Kidney (tissue), 14 donors: ENCODE measurements around the gene STAG1. TPM values are rescaled to one million over a fixed set of nuclear protein-coding genes. Genes with fewer than 3 reads are reported as not detected.
"Not testable (repeated sequence)": the region's sequence is repeated elsewhere in the genome, so short reads cannot be mapped to it uniquely, and the experiment has no call there.

Experiments used
- DNase-seq, 5 donors: peaks; one replicate each; pipeline ENCODE4 v3.0.0-alpha.2; 2013 to 2020
- FAIRE-seq: peaks from 2 replicates; lab custom pipeline; 2012; peaks lifted over from hg19 to GRCh38; lab: Jason Lieb, UNC
- H3K27ac ChIP-seq, 2 donors: one replicate each; pipeline ENCODE4 v1.7.0; 2013; ENCODE audit warnings: low read depth in 2 of 2, low read length in 2 of 2, inconsistent platforms in 1 of 2
- H3K27me3 ChIP-seq: one replicate; pipeline ENCODE4 v1.7.1; 2013; ENCODE audit warnings: low read length, inconsistent platforms; ENCODE audit not compliant: control insufficient read depth, insufficient read depth
- H3K36me3 ChIP-seq, 3 donors: one replicate each; pipeline versions ENCODE4 v1.7.0 to v1.7.1; 2013; ENCODE audit warnings: low read length in 3 of 3, control low read depth in 1 of 3, inconsistent platforms in 1 of 3; ENCODE audit not compliant: insufficient read depth in 3 of 3, control insufficient read depth in 2 of 3
- H3K4me1 ChIP-seq, 3 donors: one replicate each; pipeline versions ENCODE4 v1.7.0 to v1.7.1; 2013; ENCODE audit warnings: low read length in 3 of 3, inconsistent platforms in 1 of 3, low read depth in 1 of 3; ENCODE audit not compliant: control insufficient read depth in 2 of 3, insufficient read depth in 2 of 3
- H3K4me3 ChIP-seq, 3 donors: one replicate each; pipeline versions ENCODE4 v1.7.0 to v1.8.1; 2013; ENCODE audit warnings: low read length in 3 of 3, control low read depth in 1 of 3, inconsistent platforms in 1 of 3
- H3K9ac ChIP-seq, 3 donors: one replicate each; pipeline versions ENCODE4 v1.7.0 to v1.7.1; 2013; ENCODE audit warnings: low read length in 3 of 3, control low read depth in 1 of 3, inconsistent platforms in 1 of 3
- H3K9me3 ChIP-seq, 3 donors: one replicate each; pipeline versions ENCODE4 v1.7.0 to v1.7.1; 2013; ENCODE audit warnings: low read length in 3 of 3, control low read depth in 1 of 3, inconsistent platforms in 1 of 3; ENCODE audit not compliant: control insufficient read depth in 2 of 3, insufficient read depth in 1 of 3
- CTCF ChIP-seq: IDR thresholded peaks from 3 replicates; pipeline ENCODE4 v1.5.1; 2012; ENCODE audit warnings: mild to moderate bottlenecking, moderate library complexity, borderline replicate concordance; ENCODE audit not compliant: insufficient read depth; ENCODE audit errors: extremely low read depth
- intact Hi-C: fragments of 100-400 bp; cut with DNase I; formaldehyde crosslinking; loops from one replicate; pipeline ENCODE4 v1.11.1; 2022
- polyA plus RNA-seq: library from polyadenylated mRNA; stranded (reverse); fragments of 350-450 nt; fragmentation: Illumina TruSeq; extraction: RNeasy Lipid Tissue Mini Kit (QIAGEN cat#74804); gene quantifications from one replicate; pipeline ENCODE4 v1.2.3, GENCODE V29; 2014; ENCODE audit warnings: low read depth, low replicate concordance; ENCODE audit not compliant: insufficient read depth
- total RNA-seq: library from RNA; stranded (reverse); fragmentation: NEBNext Ultra II Directional; extraction: Animal tissue kit (Norgen Biotek cat#: 25700); gene quantifications from one replicate; pipeline ENCODE4 v1.2.1, GENCODE V29; 2021
- donor health status: control.
- donor health status: control.
- donor health status: control.
- donor health status: control.
- donor health status: control.
- donor health status: DM: yes; HTN: yes; CAD: no.
- donor health status: Normal renal cell carcinoma (clear cell type).

Gene STAG1
- total and polyA plus RNA-seq, 2 donors from 2014 or later = 7.8 to 49.9 TPM

- not testable (repeated sequence) for DNase-seq, H3K36me3 ChIP-seq, H3K4me1 ChIP-seq, FAIRE-seq, H3K27ac ChIP-seq, H3K4me3 ChIP-seq, H3K9me3 ChIP-seq, H3K9ac ChIP-seq, H3K27me3 ChIP-seq
- peak; percentile 36 for TF ChIP-seq CTCF
- intact Hi-C loops = loop anchor here (10.0 kb wide), 1 partner anchor 256 kb away; no protein-coding TSS in a partner anchor
Measured at GRCh38 chr3:136758160-136759102, 6.3 kb upstream of the STAG1 start.

GRCh38 chr3:136755192-136755591, 3.0 kb upstream of the STAG1 start:
- no peaks in the 10 kb centered on the region for H3K36me3 ChIP-seq
- intact Hi-C loops = loop anchor here (10.0 kb wide), 1 partner anchor 260 kb away; no protein-coding TSS in a partner anchor

GRCh38 chr3:136753326-136753939, 1.3 kb upstream of the STAG1 start:
- no peak for FAIRE-seq
- H3K9ac ChIP-seq = peak overlapping the region; percentile 78 to 97 (median 85)
- intact Hi-C loops = loop anchor here (10.0 kb wide), 1 partner anchor 261 kb away; no protein-coding TSS in a partner anchor
- H3K27me3 ChIP-seq = no peaks in the 10 kb centered on the region
- no peaks in the 10 kb centered on the region for H3K36me3 ChIP-seq
- H3K4me1 ChIP-seq = peaks cover 2 to 16% (median 3%) of the 10 kb centered on the region in 3 donors
- H3K9me3 ChIP-seq = no peaks in the 10 kb centered on the region
- H3K27ac ChIP-seq = peak overlapping the region; percentile 98
- no peak for TF ChIP-seq CTCF
- peak overlapping the region; percentile 83 to 89 (median 88) for H3K4me3 ChIP-seq
- no peak for DNase-seq

More at GRCh38 chr3:136755192-136755591, 3.0 kb upstream of the STAG1 start:
- Histone ChIP-seq H3K27me3 (no peaks in the 10 kb centered on the region), H3K9ac (no peak overlapping the region), H3K4me1 (peaks cover 0 to 7% (median 0%) of the 10 kb centered on the region in 3 donors), H3K4me3 (no peak overlapping the region), H3K27ac (no peak overlapping the region), H3K9me3 (no peaks in the 10 kb centered on the region)
- no peak for FAIRE-seq
- TF ChIP-seq CTCF = no peak
- no peak for DNase-seq
